ENCODE data around the gene PRR22.

PRR22 gene

GRCh38 chr19:5814123-5814851 is 29.7 kb upstream of the PRR22 start:
- H3K4me3 ChIP-seq (replicated peaks; ENCODE audit: low read depth, low read length) = no peak overlapping the region
- DNase-seq (ENCODE audit: low read depth) = no peak
- TF ChIP-seq CTCF (IDR thresholded peaks at IDR 0.05; ENCODE audit: low read length, missing control alignments) = no peak

- H3K4me3 ChIP-seq (replicated peaks; ENCODE audit: low read depth, low read length) = no peak overlapping the region
- TF ChIP-seq CTCF (IDR thresholded peaks at IDR 0.05; ENCODE audit: low read length, missing control alignments) = no peak
- DNase-seq (ENCODE audit: low read depth) = no peak
Measured at GRCh38 chr19:5811117-5811516, 26.6 kb upstream of the PRR22 start.

- no peak for DNase-seq (ENCODE audit: low read depth)
- H3K4me3 ChIP-seq (replicated peaks; ENCODE audit: low read depth, low read length) = no peak overlapping the region
- TF ChIP-seq CTCF (IDR thresholded peaks at IDR 0.05; ENCODE audit: low read length, missing control alignments) = no peak
Measured at GRCh38 chr19:5809469-5809868, 24.9 kb upstream of the PRR22 start.

- TF ChIP-seq CTCF (IDR thresholded peaks at IDR 0.05; ENCODE audit: low read length, missing control alignments) = no peak
- no peak overlapping the region for H3K4me3 ChIP-seq (replicated peaks; ENCODE audit: low read depth, low read length)
- DNase-seq (ENCODE audit: low read depth) = no peak
Measured at GRCh38 chr19:5809053-5809452, 24.5 kb upstream of the PRR22 start.

- no peak for TF ChIP-seq CTCF (IDR thresholded peaks at IDR 0.05; ENCODE audit: low read length, missing control alignments)
- DNase-seq (ENCODE audit: low read depth) = no peak
- no peak overlapping the region for H3K4me3 ChIP-seq (replicated peaks; ENCODE audit: low read depth, low read length)
Measured at GRCh38 chr19:5808120-5808816, 23.7 kb upstream of the PRR22 start.

- no peak for DNase-seq (ENCODE audit: low read depth)
- H3K4me3 ChIP-seq (replicated peaks; ENCODE audit: low read depth, low read length) = no peak overlapping the region
- TF ChIP-seq CTCF (IDR thresholded peaks at IDR 0.05; ENCODE audit: low read length, missing control alignments) = no peak
Measured at GRCh38 chr19:5806905-5807304, 22.4 kb upstream of the PRR22 start.

- DNase-seq (ENCODE audit: low read depth) = no peak
- H3K4me3 ChIP-seq (replicated peaks; ENCODE audit: low read depth, low read length) = no peak overlapping the region
- no peak for TF ChIP-seq CTCF (IDR thresholded peaks at IDR 0.05; ENCODE audit: low read length, missing control alignments)
Measured at GRCh38 chr19:5806133-5806489, 21.6 kb upstream of the PRR22 start.

All from fibroblast of pulmonary artery (primary cell).